ENCODE results near the gene PLCB4. TPM values are rescaled to one million over a fixed set of nuclear protein-coding genes. Genes with fewer than 3 reads are reported as not detected.

Gene PLCB4
- total RNA-seq, 1 donor from 2014 or later: 53.3 TPM

DNA sequence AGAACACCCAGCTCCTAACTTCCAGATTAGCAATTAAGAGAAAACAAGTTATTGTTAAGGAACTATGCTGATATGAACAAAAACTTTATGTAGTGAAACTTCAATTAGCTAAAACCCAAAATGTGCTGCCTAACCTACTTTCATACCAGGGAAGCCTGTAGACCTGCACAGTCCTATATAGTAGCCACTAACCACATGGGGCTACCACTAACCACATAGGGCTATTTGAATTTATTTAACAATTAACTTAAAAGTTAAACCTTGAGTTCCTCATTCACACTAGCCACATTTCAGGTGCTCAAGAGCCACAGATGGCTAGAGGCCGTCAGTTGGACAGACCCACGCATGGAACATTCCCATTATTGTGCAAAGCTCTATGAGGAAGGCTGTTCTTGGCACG, 373.1 kb downstream of the PLCB4 start:
- H3K4me3 Mint-ChIP-seq: no peak overlapping the region
- no peak overlapping the region for H3K27ac Mint-ChIP-seq (ENCODE audit: unreplicated experiment)
- no peak for DNase-seq (ENCODE audit: low read depth, low spot score)
- peaks cover 46% of the 10 kb centered on the region for H3K36me3 Mint-ChIP-seq (ENCODE audit: low read depth)
- peaks cover 13% of the 10 kb centered on the region for H3K9me3 Mint-ChIP-seq
- TF ChIP-seq, protein P1, sequence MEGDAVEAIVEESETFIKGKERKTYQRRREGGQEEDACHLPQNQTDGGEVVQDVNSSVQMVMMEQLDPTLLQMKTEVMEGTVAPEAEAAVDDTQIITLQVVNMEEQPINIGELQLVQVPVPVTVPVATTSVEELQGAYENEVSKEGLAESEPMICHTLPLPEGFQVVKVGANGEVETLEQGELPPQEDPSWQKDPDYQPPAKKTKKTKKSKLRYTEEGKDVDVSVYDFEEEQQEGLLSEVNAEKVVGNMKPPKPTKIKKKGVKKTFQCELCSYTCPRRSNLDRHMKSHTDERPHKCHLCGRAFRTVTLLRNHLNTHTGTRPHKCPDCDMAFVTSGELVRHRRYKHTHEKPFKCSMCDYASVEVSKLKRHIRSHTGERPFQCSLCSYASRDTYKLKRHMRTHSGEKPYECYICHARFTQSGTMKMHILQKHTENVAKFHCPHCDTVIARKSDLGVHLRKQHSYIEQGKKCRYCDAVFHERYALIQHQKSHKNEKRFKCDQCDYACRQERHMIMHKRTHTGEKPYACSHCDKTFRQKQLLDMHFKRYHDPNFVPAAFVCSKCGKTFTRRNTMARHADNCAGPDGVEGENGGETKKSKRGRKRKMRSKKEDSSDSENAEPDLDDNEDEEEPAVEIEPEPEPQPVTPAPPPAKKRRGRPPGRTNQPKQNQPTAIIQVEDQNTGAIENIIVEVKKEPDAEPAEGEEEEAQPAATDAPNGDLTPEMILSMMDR (conservative IDR thresholded peaks at IDR 0.05): no peak
- no peaks in the 10 kb centered on the region for H3K27me3 Mint-ChIP-seq (ENCODE audit: low read depth)
- peaks cover 7% of the 10 kb centered on the region for H3K4me1 Mint-ChIP-seq

DNA sequence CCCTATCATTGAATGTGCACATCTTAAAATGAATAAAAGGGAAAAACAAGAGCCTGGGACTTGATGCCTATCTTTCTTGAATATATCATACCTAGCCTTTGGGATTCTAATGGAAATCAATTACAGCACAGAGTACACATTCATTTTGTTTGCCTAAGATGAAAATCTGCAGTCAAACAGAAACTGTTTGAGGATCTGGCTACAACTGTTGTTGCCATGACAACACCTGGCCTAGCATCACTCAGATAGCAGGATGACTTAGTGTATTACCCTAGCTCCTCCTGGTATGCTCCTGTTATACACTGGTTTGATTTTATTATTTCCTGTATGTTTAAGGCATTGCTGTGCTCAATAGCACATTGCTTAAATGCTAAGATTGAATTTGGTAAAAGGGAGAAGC, 374.0 kb downstream of the PLCB4 start:
- peaks cover 41% of the 10 kb centered on the region for H3K36me3 Mint-ChIP-seq (ENCODE audit: low read depth)
- no peak overlapping the region for H3K4me3 Mint-ChIP-seq
- no peak overlapping the region for H3K27ac Mint-ChIP-seq (ENCODE audit: unreplicated experiment)
- peaks cover 8% of the 10 kb centered on the region for H3K9me3 Mint-ChIP-seq
- peaks cover 7% of the 10 kb centered on the region for H3K4me1 Mint-ChIP-seq
- TF ChIP-seq, protein P1 (conservative IDR thresholded peaks at IDR 0.05): no peak
- H3K27me3 Mint-ChIP-seq (ENCODE audit: low read depth): no peaks in the 10 kb centered on the region
- DNase-seq (ENCODE audit: low read depth, low spot score): no peak

DNA sequence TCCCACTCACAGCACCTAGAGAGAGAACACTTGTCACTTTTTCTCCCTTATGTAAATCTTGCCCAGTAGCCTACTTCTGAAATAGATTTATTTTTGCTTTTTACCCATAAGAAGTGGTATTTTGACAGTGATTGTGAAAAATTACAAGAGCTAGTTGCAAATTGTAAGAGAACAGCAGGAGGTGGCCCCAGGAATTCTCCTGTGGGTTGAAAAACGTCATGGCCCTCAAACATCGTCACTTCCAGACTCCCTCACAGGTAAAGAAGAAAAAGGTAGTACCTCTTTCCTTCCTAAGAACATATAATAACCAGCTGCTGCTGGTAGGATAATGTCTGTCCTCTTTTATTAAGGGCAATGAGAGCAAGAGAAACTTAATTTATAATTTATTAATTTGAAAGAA, 376.0 kb downstream of the PLCB4 start:
- TF ChIP-seq, protein P1 (conservative IDR thresholded peaks at IDR 0.05): no peak
- no peak for DNase-seq (ENCODE audit: low read depth, low spot score)
- peaks cover 7% of the 10 kb centered on the region for H3K4me1 Mint-ChIP-seq
- no peak overlapping the region for H3K4me3 Mint-ChIP-seq
- peaks cover 2% of the 10 kb centered on the region for H3K9me3 Mint-ChIP-seq
- H3K36me3 Mint-ChIP-seq (ENCODE audit: low read depth): peaks cover 33% of the 10 kb centered on the region
- H3K27ac Mint-ChIP-seq (ENCODE audit: unreplicated experiment): no peak overlapping the region
- H3K27me3 Mint-ChIP-seq (ENCODE audit: low read depth): no peaks in the 10 kb centered on the region

DNA sequence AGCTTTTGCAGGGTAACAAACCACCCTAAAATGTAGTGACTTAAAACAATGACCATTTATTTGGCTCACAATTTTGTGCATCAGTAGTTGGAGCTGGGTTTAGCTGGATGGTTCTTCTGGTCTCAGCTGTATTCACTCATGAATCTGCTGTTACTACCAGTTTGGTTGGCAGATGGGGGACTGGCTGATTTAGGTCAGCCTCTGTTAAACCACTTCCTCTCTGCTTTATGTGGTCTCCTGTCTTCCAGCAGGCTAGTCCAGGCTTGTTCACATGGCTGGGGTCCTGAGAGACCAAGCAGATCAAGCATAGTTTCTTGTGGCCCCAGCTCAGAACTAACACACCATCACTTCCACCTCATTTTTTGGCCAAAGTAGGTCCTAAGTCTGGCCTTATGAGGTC, 378.3 kb downstream of the PLCB4 start:
- no peaks in the 10 kb centered on the region for H3K27me3 Mint-ChIP-seq (ENCODE audit: low read depth)
- peaks cover 25% of the 10 kb centered on the region for H3K36me3 Mint-ChIP-seq (ENCODE audit: low read depth)
- H3K4me3 Mint-ChIP-seq: no peak overlapping the region
- TF ChIP-seq, protein P1 (conservative IDR thresholded peaks at IDR 0.05): no peak
- no peak overlapping the region for H3K27ac Mint-ChIP-seq (ENCODE audit: unreplicated experiment)
- no peaks in the 10 kb centered on the region for H3K9me3 Mint-ChIP-seq
- no peak for DNase-seq (ENCODE audit: low read depth, low spot score)
- peaks cover 7% of the 10 kb centered on the region for H3K4me1 Mint-ChIP-seq

DNA sequence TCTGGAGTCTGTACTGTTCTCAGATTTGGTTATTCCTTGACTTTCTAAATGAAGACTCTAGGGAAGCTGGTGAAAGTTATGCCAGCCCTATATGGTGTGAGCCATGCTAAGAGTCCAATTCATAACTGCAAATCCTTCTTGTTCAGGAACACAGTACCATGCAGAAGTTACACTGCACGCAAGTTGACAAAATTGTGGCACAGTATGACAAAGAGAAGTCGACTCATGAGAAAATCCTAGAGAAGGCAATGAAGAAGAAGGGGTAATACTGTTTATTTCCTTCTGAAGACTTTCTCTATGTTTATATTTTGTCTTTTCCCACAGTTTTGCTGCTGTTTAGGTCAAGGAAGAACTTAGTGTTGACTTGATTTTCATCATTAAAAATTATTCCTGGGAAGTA, 384.3 kb downstream of the PLCB4 start:
- DNase-seq (ENCODE audit: low read depth, low spot score): no peak
- TF ChIP-seq, protein P1 (conservative IDR thresholded peaks at IDR 0.05): no peak
- Mint-ChIP-seq H3K9me3 (no peaks in the 10 kb centered on the region), H3K4me3 (no peak overlapping the region), H3K27ac (ENCODE audit: unreplicated experiment) (no peak overlapping the region), H3K4me1 (no peaks in the 10 kb centered on the region), H3K27me3 (ENCODE audit: low read depth) (no peaks in the 10 kb centered on the region), H3K36me3 (ENCODE audit: low read depth) (peaks cover 25% of the 10 kb centered on the region)

DNA sequence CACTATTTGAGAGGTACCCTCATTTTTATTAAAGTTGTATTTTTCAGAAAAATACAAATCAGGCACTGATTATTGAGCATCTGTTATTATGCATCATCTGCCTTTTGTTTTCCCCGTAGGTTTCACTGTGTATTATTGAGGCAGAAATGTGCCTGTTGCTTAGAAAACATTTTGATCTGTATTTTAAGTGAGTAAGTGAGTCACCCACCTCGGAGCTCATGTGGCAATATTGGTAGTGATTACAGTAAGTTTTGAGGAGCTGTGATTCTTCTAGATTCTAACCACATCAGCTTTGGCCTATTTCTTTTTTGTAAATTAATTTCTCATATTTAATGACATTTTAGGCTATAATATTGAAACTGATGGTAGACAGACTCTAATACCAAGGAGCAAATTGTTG, 385.9 kb downstream of the PLCB4 start:
- Mint-ChIP-seq H3K4me1 (no peaks in the 10 kb centered on the region), H3K4me3 (no peak overlapping the region), H3K9me3 (no peaks in the 10 kb centered on the region), H3K27ac (ENCODE audit: unreplicated experiment) (no peak overlapping the region), H3K27me3 (ENCODE audit: low read depth) (no peaks in the 10 kb centered on the region), H3K36me3 (ENCODE audit: low read depth) (peaks cover 29% of the 10 kb centered on the region)
- TF ChIP-seq, protein P1 (conservative IDR thresholded peaks at IDR 0.05): no peak
- DNase-seq (ENCODE audit: low read depth, low spot score): no peak

Measured in neural crest cell (in vitro differentiated cells).